Fibroblast of lung (primary cell): ENCODE data around the gene INSRR. TPM values are rescaled to one million over a fixed set of nuclear protein-coding genes. Genes with fewer than 3 reads are reported as not detected.

ENCODE experiments used
- DNase-seq, 2 donors: peaks; one replicate each; pipeline versions ENCODE4 v3.0.0 to v3.0.0-alpha.2; 2010; ENCODE audit warnings: low read depth in 2 of 2
- H2AFZ ChIP-seq: 2 replicates; pipeline ENCODE4 v1.5.1; 2012; ENCODE audit warnings: low read length, control low read depth, inconsistent platforms
- H3K27ac ChIP-seq: 2 replicates; pipeline ENCODE4 v1.5.1; 2011; ENCODE audit warnings: low read length, control low read depth; ENCODE audit not compliant: insufficient read depth
- H3K27me3 ChIP-seq: 2 replicates; pipeline ENCODE4 v1.5.1; 2011; ENCODE audit warnings: mild to moderate bottlenecking, low read length; ENCODE audit not compliant: control insufficient read depth, insufficient read depth
- H3K36me3 ChIP-seq: 2 replicates; pipeline ENCODE4 v1.5.1; 2011; ENCODE audit warnings: low read length; ENCODE audit not compliant: control insufficient read depth, insufficient read depth
- H3K4me1 ChIP-seq: 2 replicates; pipeline ENCODE4 v1.5.1; 2011; ENCODE audit warnings: low read length; ENCODE audit not compliant: control insufficient read depth, insufficient read depth; ENCODE audit errors: extremely low read depth
- H3K4me2 ChIP-seq: 2 replicates; pipeline ENCODE4 v1.5.1; 2011; ENCODE audit warnings: low read length, control low read depth; ENCODE audit not compliant: insufficient read depth; ENCODE audit errors: extremely low read depth
- H3K4me3 ChIP-seq, 4 experiments: fragments of 200-600 bp in 1 of 4; sonication (generic) in 1 of 4; replicated peaks in 1 of 4; 2 replicates each; pipeline ENCODE4 v1.5.1; 2011 to 2016; ENCODE audit warnings: low read length in 4 of 4, low read depth in 3 of 4, mild to moderate bottlenecking in 3 of 4, control low read depth in 2 of 4, inconsistent platforms in 1 of 4, mixed read lengths in 1 of 4; ENCODE audit not compliant: insufficient read depth in 1 of 4; ENCODE audit errors: control extremely low read depth in 1 of 4
- H3K79me2 ChIP-seq: 2 replicates; pipeline ENCODE4 v1.5.1; 2012; ENCODE audit warnings: mild to moderate bottlenecking, low read length, inconsistent platforms; ENCODE audit not compliant: control insufficient read depth, insufficient read depth
- H3K9ac ChIP-seq: 2 replicates; pipeline ENCODE4 v1.5.1; 2011; ENCODE audit warnings: mild to moderate bottlenecking, low read length, control low read depth; ENCODE audit not compliant: insufficient read depth
- H3K9me3 ChIP-seq: 2 replicates; pipeline ENCODE4 v1.5.1; 2012; ENCODE audit warnings: low read depth, low read length; ENCODE audit not compliant: control insufficient read depth, insufficient read depth
- H4K20me1 ChIP-seq: 2 replicates; pipeline ENCODE4 v1.5.1; 2011; ENCODE audit warnings: low read length; ENCODE audit not compliant: control insufficient read depth, insufficient read depth; ENCODE audit errors: extremely low read depth
- CTCF ChIP-seq, 2 donors: IDR thresholded peaks in 1 of 2; conservative IDR thresholded peaks in 1 of 2; 1 replicate in 1 of 2; 2 replicates in 1 of 2; pipeline ENCODE4 v1.5.1; 2011 to 2012; ENCODE audit warnings: low read length in 2 of 2, control low read depth in 1 of 2, inconsistent platforms in 1 of 2, low read depth in 1 of 2, mild to moderate bottlenecking in 1 of 2
- EZH2 ChIP-seq: IDR thresholded peaks from 2 replicates; pipeline ENCODE4 v1.5.1; 2012; ENCODE audit warnings: low read length, control low read depth, mild to moderate bottlenecking; ENCODE audit errors: missing control alignments
- polyA plus RNA-seq, 2 donors: library from polyadenylated mRNA; depleted of rRNA in 1 of 2; stranded (reverse) in 1 of 2; unstranded in 1 of 2; fragments of >200 nt; gene quantifications; 2 replicates each; pipeline ENCODE4 v1.2.1, GENCODE V29; 2011 to 2012; ENCODE audit warnings: missing spikeins in 1 of 2
- total RNA-seq: library from RNA; depleted of rRNA; stranded (reverse); fragments of >200 nt; gene quantifications from 2 replicates; pipeline ENCODE4 v1.2.1, GENCODE V29; 2014

Gene INSRR
- total and polyA plus RNA-seq, 2 donors (not counting 1 experiment from before 2014, with no cell fraction given): not detected

- DNase-seq: no peak
- H3K27me3 ChIP-seq: peaks cover 40% of the 10 kb centered on the region
- TF ChIP-seq CTCF (conservative IDR thresholded peaks at IDR 0.05 in 1 of 2, IDR thresholded peaks at IDR 0.05 in 1 of 2; ENCODE audit: low read depth in 1 of 2, low read length in 2 of 2) (no peak), EZH2 (no peak)
Measured at GRCh38 chr1:156840898-156841279, 18.0 kb downstream of the INSRR start.

GRCh38 chr1:156840186-156840897, 18.6 kb downstream of the INSRR start:
- no peaks in the 10 kb centered on the region for H3K36me3 ChIP-seq
- no peak overlapping the region for H3K27ac ChIP-seq
- no peaks in the 10 kb centered on the region for H3K79me2 ChIP-seq
- H3K4me3 ChIP-seq: no peak overlapping the region
- no peak overlapping the region for H2AFZ ChIP-seq
- TF ChIP-seq CTCF (conservative IDR thresholded peaks at IDR 0.05 in 1 of 2, IDR thresholded peaks at IDR 0.05 in 1 of 2; ENCODE audit: low read depth in 1 of 2, low read length in 2 of 2) (no peak), EZH2 (no peak)
- peaks cover 2% of the 10 kb centered on the region for H4K20me1 ChIP-seq
- H3K9ac ChIP-seq: no peak overlapping the region
- no peaks in the 10 kb centered on the region for H3K9me3 ChIP-seq
- H3K4me2 ChIP-seq: no peak overlapping the region
- peaks cover 43% of the 10 kb centered on the region for H3K27me3 ChIP-seq
- DNase-seq: no peak
- no peaks in the 10 kb centered on the region for H3K4me1 ChIP-seq

More at GRCh38 chr1:156840898-156841279, 18.0 kb downstream of the INSRR start:
- Histone ChIP-seq H3K4me2 (no peak overlapping the region), H3K4me1 (no peaks in the 10 kb centered on the region), H3K9me3 (no peaks in the 10 kb centered on the region), H2AFZ (no peak overlapping the region), H3K36me3 (no peaks in the 10 kb centered on the region), H3K4me3 (no peak overlapping the region), H4K20me1 (peaks cover 2% of the 10 kb centered on the region), H3K27ac (no peak overlapping the region), H3K9ac (no peak overlapping the region), H3K79me2 (no peaks in the 10 kb centered on the region)

GRCh38 chr1:156839426-156840109, 19.3 kb downstream of the INSRR start:
- TF ChIP-seq EZH2 (no peak), CTCF (conservative IDR thresholded peaks at IDR 0.05 in 1 of 2, IDR thresholded peaks at IDR 0.05 in 1 of 2; ENCODE audit: low read depth in 1 of 2, low read length in 2 of 2) (no peak)
- H2AFZ ChIP-seq: no peak overlapping the region
- no peak overlapping the region for H3K4me2 ChIP-seq
- H4K20me1 ChIP-seq: peaks cover 2% of the 10 kb centered on the region
- no peak overlapping the region for H3K4me3 ChIP-seq
- H3K4me1 ChIP-seq: no peaks in the 10 kb centered on the region
- H3K27ac ChIP-seq: no peak overlapping the region
- no peaks in the 10 kb centered on the region for H3K9me3 ChIP-seq
- no peak overlapping the region for H3K9ac ChIP-seq
- no peaks in the 10 kb centered on the region for H3K79me2 ChIP-seq
- no peaks in the 10 kb centered on the region for H3K36me3 ChIP-seq
- peaks cover 43% of the 10 kb centered on the region for H3K27me3 ChIP-seq
- DNase-seq: no peak
